Tibial nerve (tissue), 4 donors: ENCODE measurements around the gene NAPA. TPM values are rescaled to one million over a fixed set of nuclear protein-coding genes. Genes with fewer than 3 reads are reported as not detected.

Experiments used
- DNase-seq, 2 donors: peaks; one replicate each; pipeline ENCODE4 v3.0.0-alpha.2; 2019; ENCODE audit warnings: low spot score in 2 of 2
- H3K27ac ChIP-seq, 4 donors: fragments of 200-600 bp; sonication (generic) in 3 of 4; one replicate each; pipeline ENCODE4 v1.5.1; 2017 to 2019; ENCODE audit warnings: mild to moderate bottlenecking in 1 of 4
- H3K27me3 ChIP-seq, 2 donors: fragments of 200-600 bp; sonication (generic) in 1 of 2; one replicate each; pipeline versions ENCODE4 v1.5.1 to v1.6.0; 2017 to 2019
- H3K36me3 ChIP-seq, 3 donors: fragments of 200-600 bp; sonication (generic); one replicate each; pipeline ENCODE4 v1.5.1; 2018 to 2019
- H3K4me1 ChIP-seq, 4 donors: fragments of 200-600 bp; sonication (generic) in 3 of 4; one replicate each; pipeline ENCODE4 v1.5.1; 2017 to 2019
- H3K4me3 ChIP-seq, 4 donors: fragments of 200-600 bp; sonication (generic) in 3 of 4; one replicate each; pipeline ENCODE4 v1.5.1; 2017 to 2019; ENCODE audit warnings: mild to moderate bottlenecking in 1 of 4, moderate library complexity in 1 of 4
- H3K9me3 ChIP-seq, 4 donors: fragments of 200-600 bp; sonication (generic) in 3 of 4; one replicate each; pipeline ENCODE4 v1.5.1; 2017 to 2019
- CTCF ChIP-seq, 5 experiments: fragments of 200-600 bp in 3 of 5; fragments of 450-650 bp in 2 of 5; sonication (generic) in 3 of 5; IDR thresholded peaks; one replicate each; pipeline ENCODE4 v1.5.1; 2016 to 2019; ENCODE audit warnings: antibody characterized with exemption in 5 of 5, mild to moderate bottlenecking in 3 of 5, moderate library complexity in 2 of 5
- EP300 ChIP-seq, 2 donors: sonication (generic); formaldehyde crosslinking; IDR thresholded peaks; one replicate each; pipeline ENCODE4 v1.6.1; 2017; ENCODE audit warnings: antibody characterized with exemption in 2 of 2, mild to moderate bottlenecking in 1 of 2
- POLR2A ChIP-seq, 2 donors: fragments of 450-650 bp; IDR thresholded peaks; one replicate each; pipeline ENCODE4 v1.6.1; 2017; ENCODE audit warnings: antibody characterized with exemption in 2 of 2, mild to moderate bottlenecking in 2 of 2, moderate library complexity in 2 of 2
- WGBS, 2 donors: methylation state at CpG; one replicate each; pipeline ENCODE4 v1.1.5; 2018; 5-methylcytosine and 5-hydroxymethylcytosine counted together
- total RNA-seq, 4 donors: library from RNA; depleted of rRNA; stranded (reverse); fragments of >200 nt; gene quantifications; one replicate each; pipeline ENCODE4 v1.1.0, GENCODE V29; 2016

NAPA gene
- total RNA-seq, 4 donors from 2014 or later, result 130 to 152 (median 138) TPM

- Histone ChIP-seq H3K9me3 (no peaks in the 10 kb centered on the region), H3K27ac (no peak overlapping the region), H3K4me3 (no peak overlapping the region), H3K36me3 (no peaks in the 10 kb centered on the region), H3K4me1 (peaks cover 0 to 23% (median 0%) of the 10 kb centered on the region in 4 donors), H3K27me3 (peaks cover 8 to 96% of the 10 kb centered on the region in 2 donors)
- WGBS, 2 donors, result 61 to 67% methylated on average over 11 to 12 of the region's 12 CpGs
- no peak for DNase-seq
- TF ChIP-seq CTCF (IDR thresholded peaks at IDR 0.05) (no peak), EP300 (IDR thresholded peaks at IDR 0.05) (no peak), POLR2A (IDR thresholded peaks at IDR 0.05) (no peak)
Measured at GRCh38 chr19:47443331-47443730, 71.5 kb downstream of the NAPA start.

GRCh38 chr19:47438793-47439220 is 76.1 kb downstream of the NAPA start:
- no peaks in the 10 kb centered on the region for H3K4me1 ChIP-seq
- WGBS, 2 donors, result 26 to 29% methylated on average over 5 of the region's 5 CpGs
- H3K27me3 ChIP-seq, result peaks cover 0 to 94% of the 10 kb centered on the region in 2 donors
- DNase-seq, result no peak
- H3K36me3 ChIP-seq, result no peaks in the 10 kb centered on the region
- no peak overlapping the region for H3K4me3 ChIP-seq
- H3K9me3 ChIP-seq, result no peaks in the 10 kb centered on the region
- TF ChIP-seq EP300 (IDR thresholded peaks at IDR 0.05) (no peak), POLR2A (IDR thresholded peaks at IDR 0.05) (no peak), CTCF (IDR thresholded peaks at IDR 0.05) (no peak)
- no peak overlapping the region for H3K27ac ChIP-seq

Other genes with a start within 250 kb of the NAPA start
- gene INAFM1, start 240.2 kb downstream of the NAPA start, total RNA-seq, result 10 to 100 TPM in 3 of 4 donors, 1 to 10 TPM in 1; 9.6 to 33.9 (median 25.4) TPM
- gene C5AR1, start 205.2 kb downstream of the NAPA start, total RNA-seq, result 10 to 100 TPM in 3 of 4 donors, 1 to 10 TPM in 1; 5.0 to 34.5 (median 12.7) TPM
- gene C5AR2, start 182.9 kb downstream of the NAPA start, total RNA-seq, result 10 to 100 TPM in 1 of 4 donors, 1 to 10 TPM in 3; 1.5 to 11.0 (median 4.7) TPM
- gene DHX34, start 165.7 kb downstream of the NAPA start, total RNA-seq, result 10 to 100 TPM; 12.4 to 43.8 (median 13.9) TPM
- gene MEIS3, start 95.5 kb downstream of the NAPA start, total RNA-seq, result 10 to 100 TPM; 11.5 to 30.8 (median 16.8) TPM
- gene SLC8A2, start 43.2 kb downstream of the NAPA start, total RNA-seq, result not detected
- 10 to 100 TPM in 1 of 4 donors, 1 to 10 TPM in 3; 3.1 to 10.8 (median 8.2) TPM for gene KPTN, start 30.8 kb downstream of the NAPA start, total RNA-seq
- gene ZNF541, start 58.1 kb upstream of the NAPA start, total RNA-seq, result under 1 TPM in 3 of 4 donors, not detected in 1; under 0.01 to 0.90 (median 0.66) TPM
- 10 to 100 TPM in 2 of 4 donors, 1 to 10 TPM in 2; 6.1 to 23.1 (median 9.8) TPM for gene BICRA, start 94.1 kb upstream of the NAPA start, total RNA-seq
- 100 to 1,000 TPM; 128 to 196 (median 159) TPM for gene EHD2, start 198.4 kb upstream of the NAPA start, total RNA-seq
- 100 to 1,000 TPM; 320 to 532 (median 408) TPM for gene NOP53, start 230.5 kb upstream of the NAPA start, total RNA-seq